ENCODE results near the gene CEP57.

GRCh38 chr11:95816037-95816436 lies 25.7 kb downstream of the CEP57 start:
- TF ChIP-seq CTCF (IDR thresholded peaks at IDR 0.05) (no peak), POLR2A (IDR thresholded peaks at IDR 0.05) (no peak)
